ENCODE results near the gene DLG1. TPM values are rescaled to one million over a fixed set of nuclear protein-coding genes. Genes with fewer than 3 reads are reported as not detected.

DLG1 gene
- total RNA-seq, 4 donors from 2014 or later = 134 to 211 (median 152) TPM

DNA sequence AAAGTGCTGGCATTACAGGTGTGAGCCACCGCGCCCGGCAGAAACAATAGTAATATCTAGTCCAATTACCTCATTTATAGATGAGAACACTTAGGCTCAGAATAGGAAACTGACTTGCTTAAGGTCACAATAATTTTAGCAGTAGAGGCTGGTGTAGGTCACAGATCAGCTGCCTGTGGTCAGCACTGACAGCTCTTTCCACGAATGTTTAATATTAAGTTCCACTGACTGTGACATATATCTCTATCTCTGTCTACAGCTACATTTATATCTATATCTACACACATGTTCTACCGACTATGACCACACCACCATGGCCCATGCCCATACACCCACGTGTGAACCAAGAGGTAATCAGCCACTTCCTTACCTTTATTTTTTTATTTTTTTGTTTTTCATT is 40.2 kb upstream of the DLG1 start:
- in situ Hi-C loops (cut with MboI; ENCODE audit: low pct_ligation_motif_present in 1 of 4, low pct_unique_long_range_greater_than_20kb in 1 of 4, low sequenced_read_pairs in 3 of 4) = no loop called here
- intact Hi-C loops (cut with DNase I; ENCODE audit: low total_unique reads) = no loop called here
- Histone ChIP-seq H3K4me3 (no peak overlapping the region), H3K9me3 (no peaks in the 10 kb centered on the region), H3K4me1 (peaks cover 0 to 4% (median 0%) of the 10 kb centered on the region in 4 donors), H3K27me3 (no peaks in the 10 kb centered on the region), H3K36me3 (no peaks in the 10 kb centered on the region), H3K27ac (no peak overlapping the region)
- TF ChIP-seq POLR2AphosphoS5 (IDR thresholded peaks at IDR 0.05) (no peak), POLR2A (IDR thresholded peaks at IDR 0.05) (no peak), EP300 (IDR thresholded peaks at IDR 0.05; ENCODE audit: low read depth) (no peak)
- TF ChIP-seq, protein P1, sequence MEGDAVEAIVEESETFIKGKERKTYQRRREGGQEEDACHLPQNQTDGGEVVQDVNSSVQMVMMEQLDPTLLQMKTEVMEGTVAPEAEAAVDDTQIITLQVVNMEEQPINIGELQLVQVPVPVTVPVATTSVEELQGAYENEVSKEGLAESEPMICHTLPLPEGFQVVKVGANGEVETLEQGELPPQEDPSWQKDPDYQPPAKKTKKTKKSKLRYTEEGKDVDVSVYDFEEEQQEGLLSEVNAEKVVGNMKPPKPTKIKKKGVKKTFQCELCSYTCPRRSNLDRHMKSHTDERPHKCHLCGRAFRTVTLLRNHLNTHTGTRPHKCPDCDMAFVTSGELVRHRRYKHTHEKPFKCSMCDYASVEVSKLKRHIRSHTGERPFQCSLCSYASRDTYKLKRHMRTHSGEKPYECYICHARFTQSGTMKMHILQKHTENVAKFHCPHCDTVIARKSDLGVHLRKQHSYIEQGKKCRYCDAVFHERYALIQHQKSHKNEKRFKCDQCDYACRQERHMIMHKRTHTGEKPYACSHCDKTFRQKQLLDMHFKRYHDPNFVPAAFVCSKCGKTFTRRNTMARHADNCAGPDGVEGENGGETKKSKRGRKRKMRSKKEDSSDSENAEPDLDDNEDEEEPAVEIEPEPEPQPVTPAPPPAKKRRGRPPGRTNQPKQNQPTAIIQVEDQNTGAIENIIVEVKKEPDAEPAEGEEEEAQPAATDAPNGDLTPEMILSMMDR (IDR thresholded peaks at IDR 0.05) = no peak
- 85 to 90% methylated on average over 3 to 6 of the region's 6 CpGs for WGBS, 2 donors (ENCODE audit: low coverage in 1 of 2)
- no peak for DNase-seq

GRCh38 chr3:197337656-197338055 is 39.2 kb upstream of the DLG1 start:
- Histone ChIP-seq H3K27ac (no peak overlapping the region), H3K4me3 (no peak overlapping the region), H3K9me3 (no peaks in the 10 kb centered on the region), H3K4me1 (peaks cover 0 to 4% (median 0%) of the 10 kb centered on the region in 4 donors), H3K27me3 (no peaks in the 10 kb centered on the region), H3K36me3 (no peaks in the 10 kb centered on the region)
- TF ChIP-seq, protein P1 (IDR thresholded peaks at IDR 0.05) = no peak
- TF ChIP-seq POLR2A (IDR thresholded peaks at IDR 0.05) = no peak
- no peak for TF ChIP-seq POLR2AphosphoS5 (IDR thresholded peaks at IDR 0.05)
- TF ChIP-seq EP300 (IDR thresholded peaks at IDR 0.05; ENCODE audit: low read depth) = no peak
- intact Hi-C loops (cut with DNase I; ENCODE audit: low total_unique reads) = no loop called here
- 83 to 95% methylated on average over 4 of the region's 4 CpGs for WGBS, 2 donors (ENCODE audit: low coverage in 1 of 2)
- DNase-seq = no peak
- in situ Hi-C loops (cut with MboI; ENCODE audit: low pct_ligation_motif_present in 1 of 4, low pct_unique_long_range_greater_than_20kb in 1 of 4, low sequenced_read_pairs in 3 of 4) = no loop called here

DNA sequence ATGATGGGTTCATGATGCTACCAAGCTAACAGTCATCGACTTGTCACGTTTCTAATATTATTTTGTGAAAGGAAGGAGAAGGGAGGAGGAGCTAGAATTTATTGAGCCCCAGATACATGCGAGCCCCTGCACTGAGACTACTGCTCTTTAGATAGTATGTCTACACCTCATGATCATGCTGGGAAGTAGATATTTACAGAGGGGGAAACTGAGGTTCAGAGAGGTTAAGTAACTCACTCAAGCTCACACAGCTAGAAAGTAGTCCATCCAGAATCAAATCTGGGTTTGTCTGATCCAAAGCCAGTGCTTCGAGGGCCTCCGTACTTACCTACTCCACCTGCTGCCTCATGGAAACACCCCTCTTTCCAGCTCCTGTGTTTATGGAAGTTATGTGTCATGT is 38.8 kb upstream of the DLG1 start:
- TF ChIP-seq EP300 (IDR thresholded peaks at IDR 0.05; ENCODE audit: low read depth) = no peak
- TF ChIP-seq, protein P1 (IDR thresholded peaks at IDR 0.05) = no peak
- TF ChIP-seq POLR2A (IDR thresholded peaks at IDR 0.05) = no peak
- TF ChIP-seq POLR2AphosphoS5 (IDR thresholded peaks at IDR 0.05) = no peak
- H3K4me3 ChIP-seq = no peak overlapping the region
- H3K27me3 ChIP-seq = no peaks in the 10 kb centered on the region
- no peak for DNase-seq
- H3K27ac ChIP-seq = no peak overlapping the region
- no peaks in the 10 kb centered on the region for H3K9me3 ChIP-seq
- intact Hi-C loops (cut with DNase I; ENCODE audit: low total_unique reads) (no loop called here), in situ Hi-C loops (cut with MboI; ENCODE audit: low pct_ligation_motif_present in 1 of 4, low pct_unique_long_range_greater_than_20kb in 1 of 4, low sequenced_read_pairs in 3 of 4) (no loop called here)
- peaks cover 0 to 4% (median 0%) of the 10 kb centered on the region in 4 donors for H3K4me1 ChIP-seq
- WGBS, 2 donors (ENCODE audit: low coverage in 1 of 2) = 88 to 97% methylated on average over 3 to 5 of the region's 5 CpGs
- no peaks in the 10 kb centered on the region for H3K36me3 ChIP-seq

DNA sequence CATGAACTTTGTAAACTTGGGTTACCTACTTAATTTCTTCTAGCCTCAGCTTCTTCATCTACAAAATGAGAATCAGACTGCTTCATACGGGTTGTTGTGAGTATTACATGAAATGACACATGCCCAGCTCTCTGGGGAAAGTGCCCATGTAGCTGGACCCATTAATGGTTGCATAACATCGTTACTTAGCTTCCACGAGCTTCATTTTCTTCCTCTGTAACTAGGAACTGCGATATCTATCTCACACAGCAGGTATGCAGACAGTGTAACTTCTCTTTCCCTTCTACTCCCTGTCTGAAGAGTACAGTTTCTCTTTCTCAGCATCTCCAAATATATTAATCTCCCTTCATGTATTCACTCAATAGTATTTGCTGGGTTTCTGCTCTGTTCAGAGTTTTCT is 37.9 kb upstream of the DLG1 start:
- Histone ChIP-seq H3K4me3 (no peak overlapping the region), H3K27me3 (no peaks in the 10 kb centered on the region), H3K4me1 (peaks cover 0 to 4% (median 0%) of the 10 kb centered on the region in 4 donors), H3K36me3 (no peaks in the 10 kb centered on the region), H3K27ac (no peak overlapping the region), H3K9me3 (no peaks in the 10 kb centered on the region)
- in situ Hi-C loops (cut with MboI; ENCODE audit: low pct_ligation_motif_present in 1 of 4, low pct_unique_long_range_greater_than_20kb in 1 of 4, low sequenced_read_pairs in 3 of 4) = no loop called here
- TF ChIP-seq POLR2A (IDR thresholded peaks at IDR 0.05) (no peak), POLR2AphosphoS5 (IDR thresholded peaks at IDR 0.05) (no peak), EP300 (IDR thresholded peaks at IDR 0.05; ENCODE audit: low read depth) (no peak)
- TF ChIP-seq, protein P1 (IDR thresholded peaks at IDR 0.05) = no peak
- DNase-seq = no peak
- intact Hi-C loops (cut with DNase I; ENCODE audit: low total_unique reads) = no loop called here
- 78 to 83% methylated on average over 1 to 4 of the region's 4 CpGs for WGBS, 2 donors (ENCODE audit: low coverage in 1 of 2)

All from transverse colon (tissue), 4 donors.